Ishikawa (cell line): ENCODE data around the gene LSM10.

ENCODE experiments used
- CREB1 ChIP-seq: IDR thresholded peaks from 2 replicates; pipeline ENCODE4 v1.6.1; 2012; ENCODE audit warnings: low read depth
- EP300 ChIP-seq: IDR thresholded peaks from 2 replicates; pipeline ENCODE4 v1.6.1; 2012; ENCODE audit warnings: borderline replicate concordance
- FOXM1 ChIP-seq: IDR thresholded peaks from 2 replicates; pipeline ENCODE4 v1.6.1; 2012; ENCODE audit warnings: low read depth, borderline replicate concordance
- NFIC ChIP-seq: IDR thresholded peaks from 2 replicates; pipeline ENCODE4 v1.6.1; 2012
- RAD21 ChIP-seq: IDR thresholded peaks from 2 replicates; pipeline ENCODE4 v1.6.1; 2012; ENCODE audit warnings: low read depth
- TAF1 ChIP-seq: IDR thresholded peaks from 2 replicates; pipeline ENCODE4 v1.6.1; 2012; ENCODE audit warnings: low read depth, mild to moderate bottlenecking
- TCF12 ChIP-seq: IDR thresholded peaks from 2 replicates; pipeline ENCODE4 v1.6.1; 2012; ENCODE audit warnings: low read depth
- YY1 ChIP-seq: IDR thresholded peaks from 2 replicates; pipeline ENCODE4 v1.6.1; 2012; ENCODE audit warnings: low read depth
- TF ChIP-seq, protein P1 (sequence below): IDR thresholded peaks from 2 replicates; pipeline ENCODE4 v1.6.1; 2012
- TF ChIP-seq, protein P2 (sequence below): IDR thresholded peaks from 2 replicates; pipeline ENCODE4 v1.6.1; 2012; ENCODE audit warnings: low read depth, mild to moderate bottlenecking

- TF ChIP-seq TCF12, result no peak
- no peak for TF ChIP-seq YY1
- no peak for TF ChIP-seq TAF1
- no peak for TF ChIP-seq NFIC
- TF ChIP-seq, protein P1, sequence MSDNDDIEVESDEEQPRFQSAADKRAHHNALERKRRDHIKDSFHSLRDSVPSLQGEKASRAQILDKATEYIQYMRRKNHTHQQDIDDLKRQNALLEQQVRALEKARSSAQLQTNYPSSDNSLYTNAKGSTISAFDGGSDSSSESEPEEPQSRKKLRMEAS, result no peak
- TF ChIP-seq RAD21, result no peak
- TF ChIP-seq EP300, result no peak
- TF ChIP-seq CREB1, result no peak
- TF ChIP-seq, protein P2, sequence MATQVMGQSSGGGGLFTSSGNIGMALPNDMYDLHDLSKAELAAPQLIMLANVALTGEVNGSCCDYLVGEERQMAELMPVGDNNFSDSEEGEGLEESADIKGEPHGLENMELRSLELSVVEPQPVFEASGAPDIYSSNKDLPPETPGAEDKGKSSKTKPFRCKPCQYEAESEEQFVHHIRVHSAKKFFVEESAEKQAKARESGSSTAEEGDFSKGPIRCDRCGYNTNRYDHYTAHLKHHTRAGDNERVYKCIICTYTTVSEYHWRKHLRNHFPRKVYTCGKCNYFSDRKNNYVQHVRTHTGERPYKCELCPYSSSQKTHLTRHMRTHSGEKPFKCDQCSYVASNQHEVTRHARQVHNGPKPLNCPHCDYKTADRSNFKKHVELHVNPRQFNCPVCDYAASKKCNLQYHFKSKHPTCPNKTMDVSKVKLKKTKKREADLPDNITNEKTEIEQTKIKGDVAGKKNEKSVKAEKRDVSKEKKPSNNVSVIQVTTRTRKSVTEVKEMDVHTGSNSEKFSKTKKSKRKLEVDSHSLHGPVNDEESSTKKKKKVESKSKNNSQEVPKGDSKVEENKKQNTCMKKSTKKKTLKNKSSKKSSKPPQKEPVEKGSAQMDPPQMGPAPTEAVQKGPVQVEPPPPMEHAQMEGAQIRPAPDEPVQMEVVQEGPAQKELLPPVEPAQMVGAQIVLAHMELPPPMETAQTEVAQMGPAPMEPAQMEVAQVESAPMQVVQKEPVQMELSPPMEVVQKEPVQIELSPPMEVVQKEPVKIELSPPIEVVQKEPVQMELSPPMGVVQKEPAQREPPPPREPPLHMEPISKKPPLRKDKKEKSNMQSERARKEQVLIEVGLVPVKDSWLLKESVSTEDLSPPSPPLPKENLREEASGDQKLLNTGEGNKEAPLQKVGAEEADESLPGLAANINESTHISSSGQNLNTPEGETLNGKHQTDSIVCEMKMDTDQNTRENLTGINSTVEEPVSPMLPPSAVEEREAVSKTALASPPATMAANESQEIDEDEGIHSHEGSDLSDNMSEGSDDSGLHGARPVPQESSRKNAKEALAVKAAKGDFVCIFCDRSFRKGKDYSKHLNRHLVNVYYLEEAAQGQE, result no peak
- TF ChIP-seq FOXM1, result no peak
These were observed 53.9 kb downstream of the LSM10 start for GRCh38 chr1:36343651-36344394.
